ENCODE data around the gene DAPK2. TPM values are rescaled to one million over a fixed set of nuclear protein-coding genes. Genes with fewer than 3 reads are reported as not detected.
"Not testable (repeated sequence)": the region's sequence is repeated elsewhere in the genome, so short reads cannot be mapped to it uniquely, and the experiment has no call there.

Gene DAPK2
- total and polyA plus RNA-seq, 2 of the 4 experiments (the other 2 are of a cell fraction), result 0.34 to 0.36 TPM

DNA sequence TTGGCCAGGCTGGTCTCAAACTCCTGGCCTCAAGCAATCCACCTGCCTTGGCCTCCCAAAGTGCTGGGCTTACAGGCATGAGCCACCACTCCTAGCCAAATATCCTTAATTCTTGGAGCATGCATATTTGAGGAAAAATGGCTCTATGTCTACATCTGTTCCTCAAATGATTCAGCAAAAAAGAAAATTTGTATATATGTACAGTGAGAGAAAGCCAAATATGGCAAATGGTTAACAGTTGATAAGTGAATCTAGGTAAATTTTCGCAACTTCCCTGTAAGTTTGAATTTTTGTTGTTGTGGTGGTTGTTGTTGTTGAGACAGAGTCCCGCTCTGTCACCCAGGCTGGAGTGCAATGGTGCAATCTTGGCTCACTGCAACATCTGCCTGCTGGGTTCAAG is 12.8 kb upstream of the DAPK2 start:
- H2BK15ac ChIP-seq (ENCODE audit: low read depth, low read length); H2AK9ac ChIP-seq (replicated peaks; ENCODE audit: low read depth, low read length, poor library complexity); H2BK20ac ChIP-seq (ENCODE audit: low read depth, low read length); H3K56ac ChIP-seq (ENCODE audit: extremely low read depth, insufficient read depth, low read length); H3K9ac ChIP-seq (ENCODE audit: low read depth, low read length); H4K20me1 ChIP-seq (ENCODE audit: insufficient read depth, low read length); H3K9me3 ChIP-seq (ENCODE audit: control insufficient read depth, insufficient read depth, low read length); POLR2A ChIA-PET (ENCODE audit: unreplicated experiment); H4K91ac ChIP-seq (ENCODE audit: insufficient read depth, low read depth, low read length); H4K5ac ChIP-seq (ENCODE audit: low read depth, low read length); BruUV-seq (replicated peaks); ATAC-seq (ENCODE audit: low read depth); H2AFZ ChIP-seq (replicated peaks; ENCODE audit: low read length, poor library complexity); H2AK5ac ChIP-seq (ENCODE audit: low read depth, low read length); H3K18ac ChIP-seq (ENCODE audit: low read depth, low read length); dilution Hi-C loops (cut with HindIII; ENCODE audit: low sequenced_read_pairs, unreplicated experiment); H3K4me3 ChIP-seq (ENCODE audit: insufficient read depth, low read depth, low read length); DNase-seq; H3K9me1 ChIP-seq (ENCODE audit: insufficient read depth, low read length); H3K14ac ChIP-seq (replicated peaks; ENCODE audit: low read depth, low read length); H4K8ac ChIP-seq (ENCODE audit: low read depth in 2 of 2, low read length in 2 of 2); H3K4ac ChIP-seq (ENCODE audit: low read depth, low read length); H3K4me2 ChIP-seq (ENCODE audit: low read depth, low read length); H3K27me3 ChIP-seq (ENCODE audit: control insufficient read depth, insufficient read depth, low read length); H2BK120ac ChIP-seq (ENCODE audit: low read depth, low read length); H3K36me3 ChIP-seq (ENCODE audit: control insufficient read depth, insufficient read depth, low read length); H3K27ac ChIP-seq (ENCODE audit: insufficient read depth, low read length); H3K79me1 ChIP-seq (ENCODE audit: low read depth in 1 of 2, low read length in 2 of 2); H3K4me1 ChIP-seq (ENCODE audit: control insufficient read depth, insufficient read depth, low read length); intact Hi-C loops (cut with micrococcal nuclease); H3K23ac ChIP-seq (ENCODE audit: low read depth, low read length); H2BK5ac ChIP-seq (ENCODE audit: low read depth, low read length, poor library complexity, severe bottlenecking); CTCF ChIA-PET: not testable (repeated sequence)
- in situ Hi-C loops (cut with MboI; ENCODE audit: low sequenced_read_pairs), result loop anchor here (25.0 kb wide), 2 partner anchors 422 to 772 kb away; partner anchors contain the start of gene APH1B
- WGBS, 2 experiments (ENCODE audit: extremely low coverage in 2 of 2, insufficient read length in 1 of 2), result no CpG with 5 or more reads among the region's 2 CpGs
- TF ChIP-seq NFE2L2 (IDR thresholded peaks at IDR 0.05; ENCODE audit: low read depth, low read length), result 0 out of 2 replicates have a peak, but pooled peaks have one; percentile 18
